ENCODE measurements around the gene ZSWIM4.
A peak's percentile ranks its signal among the peaks of the same experiment; 100 is the strongest.

Gene ZSWIM4

DNA sequence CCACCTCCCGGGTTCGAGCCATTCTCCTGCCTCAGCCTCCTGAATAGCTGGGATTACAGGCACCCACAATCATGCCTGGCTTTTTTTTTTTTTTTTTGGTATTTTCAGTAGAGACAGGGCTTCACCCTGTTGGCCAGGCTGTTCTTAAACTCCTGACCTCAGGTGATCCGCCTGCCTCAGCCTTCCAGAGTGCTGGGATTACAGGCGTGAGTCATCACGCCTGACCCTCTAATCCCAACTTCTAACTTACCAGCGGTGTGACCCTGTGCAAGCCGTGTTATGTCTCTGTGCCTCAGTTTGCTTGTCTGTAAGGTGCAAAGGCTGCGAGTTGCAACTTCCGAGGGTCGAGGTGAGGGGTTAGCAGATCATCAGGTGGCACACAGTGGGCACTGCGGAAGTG, 17.3 kb downstream of the ZSWIM4 start:
- DNase-seq (ENCODE audit: low read depth), result no peak

DNA sequence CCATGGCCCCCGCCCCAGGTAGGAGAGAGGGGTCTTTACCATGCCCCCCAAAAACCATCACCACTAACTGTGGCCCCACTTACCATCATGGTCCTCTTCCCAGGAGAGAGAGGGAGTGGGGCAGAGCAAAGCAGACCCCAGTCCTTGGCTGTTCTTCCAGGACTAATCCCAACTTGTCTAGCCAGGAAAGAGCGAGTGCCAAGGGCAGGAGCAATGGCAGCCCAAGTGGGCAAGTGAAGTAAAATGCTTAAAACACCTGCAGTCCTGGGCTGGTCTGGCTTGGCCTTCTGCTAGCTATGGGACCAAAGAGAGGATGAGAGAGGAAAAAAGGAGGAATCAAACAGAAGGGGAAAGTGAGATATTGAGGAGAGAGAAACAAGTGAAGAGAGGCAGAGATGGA, 17.9 kb downstream of the ZSWIM4 start:
- DNase-seq (ENCODE audit: low read depth), result no peak

DNA sequence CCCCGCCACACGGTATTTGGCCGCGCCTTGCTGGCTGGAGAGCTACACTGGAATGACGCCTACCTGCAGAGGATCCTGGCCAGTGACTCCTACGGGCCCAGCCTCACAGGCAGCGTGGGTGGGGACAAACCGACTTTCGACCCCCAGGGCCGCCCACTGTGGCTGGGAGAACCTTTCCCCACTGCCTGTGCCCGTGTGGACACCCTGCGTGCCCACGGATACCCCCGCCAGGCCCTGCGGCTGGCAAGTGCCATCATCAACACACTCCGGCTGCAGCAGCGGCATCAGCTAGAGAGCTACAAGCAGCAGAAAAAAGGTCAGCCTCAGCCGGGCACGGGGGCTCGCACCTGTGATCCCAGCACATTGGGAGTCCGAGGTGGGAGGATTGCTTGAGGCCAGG, 19.3 kb downstream of the ZSWIM4 start:
- no peak for DNase-seq (ENCODE audit: low read depth)

- peak; percentile 22 for DNase-seq (ENCODE audit: low read depth)
These were observed 21.9 kb downstream of the ZSWIM4 start for GRCh38 chr19:13817018-13817614.

GRCh38 chr19:13817615-13818371, 22.6 kb downstream of the ZSWIM4 start:
- DNase-seq (ENCODE audit: low read depth), result peak; percentile 16

- DNase-seq (ENCODE audit: low read depth), result no peak
These were observed 24.0 kb downstream of the ZSWIM4 start for GRCh38 chr19:13819238-13819637.

GRCh38 chr19:13821292-13821691, 26.0 kb downstream of the ZSWIM4 start:
- no peak for DNase-seq (ENCODE audit: low read depth)

DNA sequence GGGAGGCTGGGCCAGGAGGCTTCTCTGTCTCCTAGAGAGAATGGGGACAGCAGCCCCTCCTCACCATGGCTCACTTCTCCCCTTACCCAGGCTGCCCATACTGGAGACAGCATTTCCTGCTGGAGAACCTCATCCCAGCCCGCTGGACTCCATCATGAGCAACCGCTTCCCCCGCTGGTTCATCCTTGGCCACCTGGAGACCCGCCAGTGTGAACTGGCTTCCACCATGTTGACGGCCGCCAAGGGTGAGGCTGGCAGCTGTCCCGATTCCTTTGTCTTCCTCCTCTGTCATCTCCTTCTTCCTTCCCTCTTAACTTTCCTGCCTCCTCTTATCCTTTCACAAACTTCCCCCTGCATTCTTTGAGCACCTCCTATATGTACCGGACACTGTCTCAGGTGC, 28.0 kb downstream of the ZSWIM4 start:
- no peak for DNase-seq (ENCODE audit: low read depth)

DNA sequence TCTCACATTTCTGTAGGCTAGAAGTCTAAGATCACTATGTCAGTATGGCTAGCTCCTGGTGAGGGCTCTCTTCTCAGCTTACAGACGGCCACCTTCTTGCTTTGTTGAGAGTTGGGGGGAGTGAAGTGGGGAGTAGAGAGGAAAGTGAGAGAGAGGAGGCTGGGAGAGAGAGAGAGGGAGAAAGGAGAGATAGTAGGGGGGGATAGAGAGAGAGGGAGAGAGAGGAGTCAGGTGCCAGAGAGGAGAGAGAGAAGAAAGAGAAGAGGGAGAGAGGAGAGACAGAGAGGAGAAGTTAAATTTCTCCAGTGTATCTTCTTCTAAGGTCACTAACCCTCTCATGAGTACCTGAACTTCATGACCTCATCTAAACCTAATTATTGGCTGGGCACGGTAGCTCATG, 28.7 kb downstream of the ZSWIM4 start:
- no peak for DNase-seq (ENCODE audit: low read depth)

- no peak for DNase-seq (ENCODE audit: low read depth)
These were observed 29.5 kb downstream of the ZSWIM4 start for GRCh38 chr19:13824703-13825102.

GRCh38 chr19:13825489-13826441, 30.5 kb downstream of the ZSWIM4 start:
- DNase-seq (ENCODE audit: low read depth), result peak; percentile 51

GRCh38 chr19:13826652-13827235, 31.5 kb downstream of the ZSWIM4 start:
- no peak for DNase-seq (ENCODE audit: low read depth)

DNA sequence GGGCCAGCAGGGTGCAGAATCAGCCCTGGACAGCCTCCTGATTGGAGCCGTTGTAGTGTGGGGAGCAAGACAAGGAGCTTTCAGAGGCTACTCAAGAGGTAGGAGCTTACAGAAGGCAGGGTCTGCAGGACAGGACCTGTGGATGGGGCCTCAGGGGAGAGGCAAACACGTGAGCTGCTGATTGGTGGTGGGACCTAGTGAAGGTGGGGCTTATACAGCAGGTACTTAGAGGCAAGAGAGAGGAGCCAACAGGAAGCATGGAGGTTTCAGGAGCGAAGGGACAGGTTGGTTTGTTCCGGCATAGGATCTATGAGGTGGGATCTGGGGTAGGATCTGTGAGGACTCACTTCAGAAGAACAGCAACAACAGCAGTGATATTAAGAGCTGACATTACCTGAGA, 32.4 kb downstream of the ZSWIM4 start:
- peak; percentile 15 for DNase-seq (ENCODE audit: low read depth)

DNA sequence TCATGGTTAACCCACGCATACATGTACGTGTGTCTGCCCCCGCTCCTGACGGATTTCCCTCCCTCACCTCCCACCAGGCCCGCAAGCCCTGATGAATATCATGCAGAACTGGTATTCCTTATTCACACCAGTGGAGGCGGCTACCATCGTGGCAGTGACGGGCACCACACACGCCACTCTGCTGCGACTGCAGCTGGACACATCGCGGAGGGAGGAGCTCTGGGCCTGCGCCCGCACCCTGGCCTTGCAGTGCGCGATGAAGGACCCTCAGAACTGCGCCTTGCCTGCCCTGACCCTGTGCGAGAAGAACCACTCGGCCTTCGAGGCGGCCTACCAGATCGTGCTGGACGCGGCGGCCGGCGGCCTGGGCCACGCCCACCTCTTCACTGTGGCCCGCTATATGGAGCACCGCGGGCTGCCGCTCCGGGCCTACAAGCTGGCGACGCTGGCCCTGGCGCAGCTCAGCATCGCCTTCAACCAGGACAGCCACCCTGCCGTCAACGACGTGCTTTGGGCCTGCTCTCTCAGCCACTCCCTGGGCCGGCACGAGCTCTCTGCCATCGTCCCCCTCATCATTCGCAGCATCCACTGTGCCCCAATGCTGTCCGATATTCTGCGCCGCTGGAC, 35.0 kb downstream of the ZSWIM4 start:
- DNase-seq (ENCODE audit: low read depth), result no peak

DNA sequence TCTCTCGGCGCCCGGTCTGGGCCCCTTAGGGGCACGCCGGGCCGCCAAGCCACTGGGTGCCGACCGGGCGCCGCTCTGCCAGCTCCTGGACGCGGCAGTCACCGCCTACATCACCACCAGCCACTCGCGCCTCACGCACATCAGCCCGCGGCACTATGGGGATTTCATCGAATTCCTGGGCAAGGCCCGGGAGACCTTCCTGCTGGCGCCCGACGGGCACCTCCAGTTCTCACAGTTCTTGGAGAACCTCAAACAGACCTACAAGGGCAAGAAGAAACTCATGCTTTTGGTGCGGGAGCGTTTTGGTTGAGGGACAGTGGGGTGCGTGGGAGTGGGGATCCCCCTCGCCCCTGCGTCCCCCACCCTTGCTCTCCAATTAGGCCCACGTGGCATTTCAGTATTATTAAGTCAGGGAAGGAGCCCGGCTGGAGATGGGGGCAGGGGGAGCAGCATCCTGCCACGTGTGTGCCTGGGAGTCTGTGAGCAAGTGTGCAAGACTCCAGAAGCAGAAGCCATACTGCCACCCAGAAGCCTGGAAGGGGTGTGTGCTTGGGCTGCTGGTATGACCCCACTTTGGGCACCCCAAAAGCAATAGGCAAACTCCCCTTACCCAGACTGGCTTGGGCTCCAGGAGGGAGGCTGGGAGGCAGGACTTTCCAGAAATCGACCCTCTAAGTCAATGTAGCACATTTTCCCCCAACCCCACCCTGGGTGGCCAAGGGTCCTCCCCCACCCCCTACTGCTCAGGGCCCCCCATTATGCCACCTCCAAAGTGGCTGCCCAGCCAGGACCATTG, 35.7 kb downstream of the ZSWIM4 start:
- peak; percentile 55 for DNase-seq (ENCODE audit: low read depth)

DNA sequence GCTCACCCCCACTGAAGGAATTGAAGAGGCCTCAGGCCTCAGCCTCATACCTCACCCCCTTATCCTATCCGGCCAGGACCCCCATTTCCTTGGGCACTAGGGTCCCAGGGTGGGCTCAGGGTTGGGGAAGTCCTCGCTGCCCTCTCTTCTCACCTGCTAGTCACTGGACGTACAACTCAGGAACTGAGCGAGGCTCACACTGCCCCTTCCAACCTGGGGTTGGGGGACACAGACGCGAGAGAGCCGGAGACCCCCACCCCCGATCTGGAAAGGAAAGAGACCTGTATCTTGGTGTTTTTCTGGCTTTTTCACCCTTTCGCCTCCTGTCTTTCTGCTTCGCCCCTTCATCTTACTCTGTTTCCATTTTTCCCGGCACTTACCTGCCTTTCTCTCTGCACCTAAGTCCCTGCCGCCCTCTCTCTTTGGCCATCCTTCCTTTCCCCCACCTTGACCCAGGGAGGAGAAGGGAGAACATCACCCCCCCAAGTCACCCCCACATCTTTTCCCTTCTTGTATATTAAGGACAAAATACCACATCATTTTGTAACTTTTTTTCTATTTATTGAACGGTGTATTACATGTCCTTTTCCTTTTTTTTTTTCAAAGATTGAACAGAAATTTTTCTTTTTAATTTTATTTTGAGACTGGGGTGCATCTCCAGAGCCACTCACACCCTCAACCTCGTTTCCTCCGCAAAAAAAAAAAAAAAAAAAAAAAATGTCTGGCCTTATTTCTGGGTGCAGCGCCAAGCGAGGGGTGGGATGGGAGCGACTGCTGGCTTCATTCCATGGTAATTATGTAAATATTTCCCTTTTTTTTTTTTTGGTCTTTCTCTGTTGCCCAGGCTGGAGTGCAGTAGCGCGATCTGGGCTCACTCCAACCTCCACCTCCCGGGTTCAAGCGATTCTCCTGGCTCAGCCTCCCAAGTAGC, 36.6 kb downstream of the ZSWIM4 start:
- peak; percentile 21 for DNase-seq (ENCODE audit: low read depth)

- DNase-seq (ENCODE audit: low read depth), result peak; percentile 94
These were observed 38.3 kb downstream of the ZSWIM4 start for GRCh38 chr19:13833330-13834243.

GRCh38 chr19:13834244-13835069, 39.2 kb downstream of the ZSWIM4 start:
- DNase-seq (ENCODE audit: low read depth), result peak; percentile 81

All from EH (cell line).